Gastrocnemius medialis (tissue), 4 donors: ENCODE data around the gene PDE5A. TPM values are rescaled to one million over a fixed set of nuclear protein-coding genes. Genes with fewer than 3 reads are reported as not detected.

Source experiments
- ATAC-seq, 2 donors: fragments of 150-250 bp; one replicate each; pipeline ENCODE4 v1.9.1; 2016
- DNase-seq, 2 donors: peaks; one replicate each; pipeline ENCODE4 v3.0.0-alpha.2; 2019
- H3K27ac ChIP-seq, 4 donors: fragments of 200-600 bp; sonication (generic); 1 replicate in 1 of 4; 2 replicates in 3 of 4; pipeline ENCODE4 v1.5.1; 2016 to 2018; ENCODE audit warnings: mild to moderate bottlenecking in 2 of 4, moderate library complexity in 1 of 4
- H3K27me3 ChIP-seq, 3 donors: fragments of 200-600 bp; sonication (generic) in 2 of 3; 1 replicate in 1 of 3; 2 replicates in 2 of 3; pipeline versions ENCODE4 v1.5.1 to v1.6.0; 2016 to 2019; ENCODE audit warnings: mild to moderate bottlenecking in 1 of 3, moderate library complexity in 1 of 3
- H3K36me3 ChIP-seq, 2 donors: fragments of 200-600 bp; sonication (generic) in 1 of 2; one replicate each; pipeline ENCODE4 v1.5.1; 2017 to 2018
- H3K4me1 ChIP-seq, 2 donors: fragments of 200-600 bp; sonication (generic) in 1 of 2; one replicate each; pipeline ENCODE4 v1.5.1; 2016 to 2017; ENCODE audit warnings: mild to moderate bottlenecking in 2 of 2
- H3K4me3 ChIP-seq, 4 donors: fragments of 200-600 bp; sonication (generic) in 3 of 4; 1 replicate in 1 of 4; 2 replicates in 3 of 4; pipeline ENCODE4 v1.5.1; 2016 to 2019; ENCODE audit warnings: mild to moderate bottlenecking in 2 of 4
- H3K9me3 ChIP-seq, 3 donors: fragments of 200-600 bp; sonication (generic) in 2 of 3; 1 replicate in 1 of 3; 2 replicates in 2 of 3; pipeline ENCODE4 v1.5.1; 2016 to 2019
- CTCF ChIP-seq, 5 experiments: fragments of 450-650 bp in 3 of 5; fragments of 200-600 bp in 2 of 5; sonication (generic) in 2 of 5; IDR thresholded peaks in 4 of 5; conservative IDR thresholded peaks in 1 of 5; 1 replicate in 4 of 5; 2 replicates in 1 of 5; pipeline ENCODE4 v1.5.1; 2016 to 2019; ENCODE audit warnings: antibody characterized with exemption in 5 of 5, mild to moderate bottlenecking in 3 of 5, moderate library complexity in 3 of 5
- POLR2A ChIP-seq, 2 donors: fragments of 450-650 bp; IDR thresholded peaks; one replicate each; pipeline ENCODE4 v1.6.1; 2017; ENCODE audit warnings: antibody characterized with exemption in 2 of 2, mild to moderate bottlenecking in 2 of 2, moderate library complexity in 2 of 2
- in situ Hi-C, 4 donors: fragments of 200-750 bp; cut with MboI; loops; one replicate each; pipeline versions ENCODE4 v1.15.0 to v1.8.0; 2017; ENCODE audit warnings: low sequenced_read_pairs in 4 of 4
- intact Hi-C: fragments of 100-400 bp; cut with DNase I; formaldehyde crosslinking; loops from one replicate; pipeline ENCODE4 v1.15.1; 2023; ENCODE audit warnings: low total_unique reads
- total RNA-seq, 4 donors: library from RNA; depleted of rRNA; stranded (reverse); fragments of >200 nt; gene quantifications; one replicate each; pipeline versions ENCODE4 v1.1.0 to v1.2.3, GENCODE V29; 2016

The PDE5A gene
- total RNA-seq, 4 donors from 2014 or later: 5.5 to 9.9 (median 6.0) TPM

DNA sequence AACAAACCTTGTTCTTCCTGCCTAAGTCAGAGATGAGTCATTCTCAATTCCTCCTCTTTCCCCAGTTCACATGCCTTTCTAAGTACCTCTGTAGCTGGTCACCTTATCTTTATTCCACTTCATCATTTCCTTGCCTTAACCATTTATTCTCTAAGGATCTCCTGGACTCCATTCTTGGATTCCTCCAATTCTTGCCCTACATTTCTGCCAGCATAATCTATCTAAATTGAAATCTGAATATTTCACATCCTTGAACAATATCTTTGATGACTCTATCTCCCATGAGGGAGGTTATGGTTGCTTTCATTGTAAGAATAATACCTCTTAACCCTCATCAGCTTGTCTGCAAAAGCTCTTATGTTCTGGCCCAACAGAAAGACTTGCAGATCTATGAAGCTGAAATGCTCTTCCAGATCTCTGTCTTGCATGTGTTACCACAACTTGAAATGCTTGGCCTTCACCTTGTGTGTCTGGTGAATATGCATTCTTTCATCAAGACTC, 28.6 kb upstream of the PDE5A start:
- Histone ChIP-seq H3K4me3 (no peak overlapping the region), H3K4me1 (no peaks in the 10 kb centered on the region), H3K27me3 (no peaks in the 10 kb centered on the region), H3K27ac (no peak overlapping the region), H3K9me3 (no peaks in the 10 kb centered on the region), H3K36me3 (no peaks in the 10 kb centered on the region)
- TF ChIP-seq CTCF (IDR thresholded peaks at IDR 0.05 in 4 of 5, conservative IDR thresholded peaks at IDR 0.05 in 1 of 5) (no peak), POLR2A (IDR thresholded peaks at IDR 0.05) (no peak)
- ATAC-seq (no peak), DNase-seq (no peak)
- intact Hi-C loops: no loop called here
- in situ Hi-C loops: no loop called here

- no peak overlapping the region for H3K27ac ChIP-seq
- no peak overlapping the region for H3K4me3 ChIP-seq
- intact Hi-C loops (no loop called here), in situ Hi-C loops (no loop called here)
- ATAC-seq: no peak
- DNase-seq: no peak
- no peak for TF ChIP-seq CTCF (IDR thresholded peaks at IDR 0.05 in 4 of 5, conservative IDR thresholded peaks at IDR 0.05 in 1 of 5)
- no peak for TF ChIP-seq POLR2A (IDR thresholded peaks at IDR 0.05)
- H3K27me3 ChIP-seq: no peaks in the 10 kb centered on the region
- no peaks in the 10 kb centered on the region for H3K4me1 ChIP-seq
- H3K9me3 ChIP-seq: no peaks in the 10 kb centered on the region
- H3K36me3 ChIP-seq: no peaks in the 10 kb centered on the region
These were observed 27.7 kb upstream of the PDE5A start for GRCh38 chr4:119656342-119656741.

GRCh38 chr4:119655111-119655837, 26.7 kb upstream of the PDE5A start:
- H3K4me3 ChIP-seq: no peak overlapping the region

DNA sequence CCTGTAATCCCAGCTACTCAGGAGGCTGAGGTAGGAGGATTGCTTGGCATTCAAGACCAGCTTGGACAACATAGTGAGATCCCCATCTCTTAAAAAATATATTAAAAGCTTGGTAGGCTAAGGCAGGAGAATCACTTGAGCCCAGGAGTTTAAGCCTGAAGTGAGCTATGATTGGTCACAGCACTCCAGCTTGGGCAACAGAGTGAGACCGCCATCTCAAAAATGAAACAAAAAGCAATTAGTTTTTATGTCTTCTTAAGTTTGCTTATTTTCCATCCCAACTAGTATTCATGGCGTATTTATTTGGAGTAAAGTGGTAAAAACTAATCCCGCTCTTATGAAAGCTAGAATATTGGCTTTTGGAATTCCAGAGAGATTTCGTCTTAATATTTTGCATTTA, 25.4 kb upstream of the PDE5A start:
- H3K4me1 ChIP-seq: no peaks in the 10 kb centered on the region
- no peak overlapping the region for H3K4me3 ChIP-seq
- intact Hi-C loops: no loop called here
- in situ Hi-C loops: no loop called here
- no peaks in the 10 kb centered on the region for H3K36me3 ChIP-seq
- no peaks in the 10 kb centered on the region for H3K9me3 ChIP-seq
- TF ChIP-seq CTCF (IDR thresholded peaks at IDR 0.05 in 4 of 5, conservative IDR thresholded peaks at IDR 0.05 in 1 of 5) (no peak), POLR2A (IDR thresholded peaks at IDR 0.05) (no peak)
- H3K27ac ChIP-seq: no peak overlapping the region
- ATAC-seq (no peak), DNase-seq (no peak)
- H3K27me3 ChIP-seq: no peaks in the 10 kb centered on the region

More at GRCh38 chr4:119655111-119655837, 26.7 kb upstream of the PDE5A start:
- Histone ChIP-seq H3K4me1 (no peaks in the 10 kb centered on the region), H3K36me3 (no peaks in the 10 kb centered on the region), H3K27ac (no peak overlapping the region), H3K9me3 (no peaks in the 10 kb centered on the region), H3K27me3 (no peaks in the 10 kb centered on the region)
- in situ Hi-C loops (no loop called here), intact Hi-C loops (no loop called here)
- DNase-seq (no peak), ATAC-seq (no peak)
- TF ChIP-seq POLR2A (IDR thresholded peaks at IDR 0.05): no peak
- TF ChIP-seq CTCF (IDR thresholded peaks at IDR 0.05 in 4 of 5, conservative IDR thresholded peaks at IDR 0.05 in 1 of 5): no peak
